NAMALWA (cell line): Measurements from ENCODE around the gene SLC5A10.
A peak's percentile ranks its signal among the peaks of the same experiment; 100 is the strongest.
"Not testable (repeated sequence)": the region's sequence is repeated elsewhere in the genome, so short reads cannot be mapped to it uniquely, and the experiment has no call there.

Experiments
- DNase-seq: peaks from one replicate; pipeline ENCODE4 v3.0.0-alpha.2; 2015; ENCODE audit warnings: low spot score

The SLC5A10 gene

DNA sequence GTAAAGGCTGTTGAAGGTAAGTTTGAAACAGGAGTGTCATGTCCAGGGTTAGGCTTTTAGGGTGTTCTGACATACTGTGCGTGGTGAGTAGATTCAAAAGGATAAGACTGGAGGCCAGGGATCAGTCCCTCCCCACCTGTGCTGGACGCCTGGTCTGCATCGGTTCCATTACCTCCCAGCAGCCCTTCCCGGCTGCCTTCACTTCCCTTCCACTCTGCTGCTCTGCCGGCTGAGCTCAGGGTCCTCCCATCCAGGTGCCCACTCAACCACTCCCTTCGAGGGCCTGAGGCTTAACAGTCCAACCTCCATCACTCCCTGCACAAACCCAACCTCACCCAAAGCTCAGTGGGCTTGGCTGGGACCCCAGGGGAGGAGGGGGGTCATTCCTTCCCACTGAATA lies 4.1 kb upstream of the SLC5A10 start:
- no peak for DNase-seq

DNA sequence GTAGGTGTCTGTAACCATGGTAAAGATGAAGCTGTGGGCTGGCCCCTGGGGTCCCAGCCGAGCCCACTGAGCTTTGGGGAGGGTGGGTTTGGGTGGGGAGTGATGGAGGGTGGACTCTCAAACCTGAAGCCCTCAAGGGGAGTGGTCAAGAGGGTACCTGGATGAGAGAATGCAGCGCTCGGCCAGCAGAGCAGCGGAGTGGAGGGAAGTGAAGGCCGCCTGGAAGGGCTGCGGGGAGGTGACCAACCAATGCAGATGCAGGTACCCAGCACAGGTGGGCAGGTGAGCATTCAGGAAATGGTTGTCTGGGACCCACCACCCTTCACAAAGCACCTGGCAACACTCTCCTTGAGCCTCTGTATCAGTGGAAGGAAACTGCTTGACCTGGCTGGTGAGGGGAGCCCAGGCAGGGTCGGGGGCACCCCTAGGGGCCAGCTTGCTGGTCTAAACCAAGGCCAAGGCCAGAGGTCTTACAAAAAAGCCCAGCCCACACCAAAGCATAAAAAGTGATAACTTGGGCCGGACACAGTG lies 3.4 kb upstream of the SLC5A10 start:
- DNase-seq: no peak

DNA sequence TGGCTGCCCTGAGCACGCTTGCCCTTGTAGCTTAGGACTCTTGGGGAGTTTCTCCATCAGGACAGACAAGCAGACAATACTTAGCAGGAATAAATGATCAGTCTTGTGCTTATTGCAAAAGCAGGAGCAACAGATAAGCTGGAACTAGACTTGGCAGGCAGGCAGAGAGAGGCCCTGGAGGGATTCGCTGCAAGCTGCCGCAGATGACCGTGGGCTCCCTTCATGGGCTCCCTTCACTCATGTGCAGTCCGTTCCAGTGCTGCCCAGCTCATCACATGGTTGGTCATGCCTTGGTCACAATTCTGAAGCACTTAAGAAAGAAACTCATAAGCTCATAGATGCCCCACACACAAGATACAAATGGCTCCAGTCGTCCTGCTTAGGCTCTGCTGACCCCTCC lies 2.4 kb upstream of the SLC5A10 start:
- no peak for DNase-seq

- DNase-seq: no peak
Measured at GRCh38 chr17:18950346-18950745, 1.6 kb upstream of the SLC5A10 start.

DNA sequence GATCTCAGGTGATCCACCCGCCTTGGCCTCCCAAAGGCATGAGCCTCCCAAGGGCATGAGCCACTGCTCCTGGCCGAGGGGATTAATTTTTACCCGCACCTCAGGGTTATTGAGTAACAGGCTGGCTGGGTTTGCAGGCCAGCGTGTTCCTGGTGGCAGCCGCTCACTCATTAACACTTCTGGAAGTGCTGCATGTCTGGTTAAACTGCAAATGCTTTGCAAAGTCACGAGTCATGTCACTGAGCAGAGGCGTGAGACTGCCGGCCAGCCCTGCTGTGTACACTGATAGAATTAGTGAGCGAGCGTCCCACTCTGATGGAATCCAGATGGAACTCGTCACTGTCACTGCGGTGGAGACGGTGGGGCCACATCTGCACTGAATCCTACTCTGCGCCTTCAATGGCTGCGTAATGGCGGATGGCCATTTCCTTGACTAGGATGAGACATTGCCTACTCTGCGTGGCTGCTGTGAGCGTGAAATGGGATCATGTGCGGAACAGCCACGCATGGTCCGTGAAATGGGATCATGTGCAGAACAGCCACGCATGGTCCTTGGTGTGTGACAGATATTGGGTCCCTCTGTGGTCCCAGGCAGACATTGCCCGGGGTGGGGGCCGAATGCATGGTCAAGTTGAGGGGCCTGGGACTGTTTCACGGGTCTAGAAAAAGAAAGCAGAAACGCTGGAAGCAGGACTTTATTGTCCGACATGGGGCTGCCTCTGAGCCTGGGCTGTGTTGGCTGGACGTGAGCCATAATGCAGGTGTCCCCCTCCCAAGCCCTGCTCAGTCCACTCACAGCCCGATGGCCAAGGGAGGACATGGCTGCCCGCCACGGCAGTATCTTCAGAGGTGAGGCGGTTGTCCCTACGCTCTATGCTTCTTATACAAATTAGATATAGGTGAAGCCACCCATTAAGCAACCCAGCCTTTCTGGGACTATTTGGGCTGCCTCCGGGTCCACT lies 740 bp upstream of the SLC5A10 start:
- DNase-seq: no peak

DNA sequence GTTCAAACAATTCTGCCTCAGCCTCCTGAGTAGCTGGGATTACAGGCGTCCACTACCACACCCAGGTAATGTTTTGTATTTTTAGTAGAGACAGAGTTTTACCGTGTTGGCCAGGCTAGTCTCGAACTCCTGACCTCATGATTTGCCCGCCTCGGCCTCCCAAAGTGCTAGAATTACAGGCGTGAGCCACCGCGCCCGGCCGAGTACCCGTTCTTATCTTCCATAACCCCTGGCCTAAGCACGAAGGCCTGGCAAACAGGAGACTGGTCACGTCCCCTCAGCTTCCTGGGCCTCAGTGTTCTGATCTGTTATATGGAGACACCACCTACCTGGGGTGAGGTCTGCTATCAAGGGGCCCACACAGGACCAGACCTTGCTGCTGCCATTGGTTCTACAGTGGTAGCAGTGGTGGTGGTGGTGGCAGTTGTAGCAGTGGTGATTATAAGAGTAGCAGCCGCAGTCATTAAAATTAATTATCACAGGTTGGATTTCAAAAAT lies 1.3 kb downstream of the SLC5A10 start:
- DNase-seq: no peak

GRCh38 chr17:18954321-18954720 lies 2.4 kb downstream of the SLC5A10 start:
- no peak for DNase-seq

GRCh38 chr17:18955009-18955408 lies 3.0 kb downstream of the SLC5A10 start:
- no peak for DNase-seq

DNA sequence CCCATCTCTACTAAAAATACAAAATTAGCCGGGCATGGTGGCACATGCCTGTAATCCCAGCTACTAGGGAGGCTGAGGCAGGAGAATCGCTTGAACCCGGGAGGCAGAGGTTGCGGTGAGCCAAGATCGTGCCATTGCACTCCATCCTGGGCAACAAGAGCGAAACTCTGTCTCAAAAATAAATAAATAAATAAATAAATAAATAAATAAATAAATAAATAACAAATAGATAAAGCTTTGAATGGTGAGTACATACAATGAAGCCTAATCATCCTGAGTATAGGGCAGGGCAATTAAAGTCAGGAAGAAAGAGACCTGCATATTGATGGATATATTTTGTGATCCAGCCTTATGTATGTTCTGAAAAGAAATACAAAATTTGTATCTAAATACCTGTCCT lies 4.1 kb downstream of the SLC5A10 start:
- DNase-seq: not testable (repeated sequence)

- DNase-seq: no peak
Measured at GRCh38 chr17:18956581-18956980, 4.6 kb downstream of the SLC5A10 start.

GRCh38 chr17:18957831-18958230 lies 5.9 kb downstream of the SLC5A10 start:
- no peak for DNase-seq

DNA sequence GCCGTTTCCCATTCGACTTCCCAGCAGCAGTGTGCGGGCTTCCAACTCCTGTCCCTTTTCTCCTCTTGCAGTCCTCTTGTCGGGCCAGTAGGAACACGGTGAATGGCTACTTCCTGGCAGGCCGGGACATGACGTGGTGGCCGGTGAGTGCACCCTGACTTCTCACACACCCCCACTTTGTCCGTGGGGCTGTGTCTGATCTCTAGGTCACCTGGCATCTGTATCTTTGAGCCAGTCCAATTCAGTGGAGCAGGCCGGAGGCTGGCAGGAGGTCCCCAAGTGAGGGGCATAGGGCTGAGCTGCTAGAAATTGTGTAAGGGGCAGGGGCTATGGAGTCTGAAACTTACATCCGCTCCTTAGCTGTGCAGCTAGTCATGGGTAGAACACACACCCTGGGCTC lies 6.6 kb downstream of the SLC5A10 start:
- no peak for DNase-seq

DNA sequence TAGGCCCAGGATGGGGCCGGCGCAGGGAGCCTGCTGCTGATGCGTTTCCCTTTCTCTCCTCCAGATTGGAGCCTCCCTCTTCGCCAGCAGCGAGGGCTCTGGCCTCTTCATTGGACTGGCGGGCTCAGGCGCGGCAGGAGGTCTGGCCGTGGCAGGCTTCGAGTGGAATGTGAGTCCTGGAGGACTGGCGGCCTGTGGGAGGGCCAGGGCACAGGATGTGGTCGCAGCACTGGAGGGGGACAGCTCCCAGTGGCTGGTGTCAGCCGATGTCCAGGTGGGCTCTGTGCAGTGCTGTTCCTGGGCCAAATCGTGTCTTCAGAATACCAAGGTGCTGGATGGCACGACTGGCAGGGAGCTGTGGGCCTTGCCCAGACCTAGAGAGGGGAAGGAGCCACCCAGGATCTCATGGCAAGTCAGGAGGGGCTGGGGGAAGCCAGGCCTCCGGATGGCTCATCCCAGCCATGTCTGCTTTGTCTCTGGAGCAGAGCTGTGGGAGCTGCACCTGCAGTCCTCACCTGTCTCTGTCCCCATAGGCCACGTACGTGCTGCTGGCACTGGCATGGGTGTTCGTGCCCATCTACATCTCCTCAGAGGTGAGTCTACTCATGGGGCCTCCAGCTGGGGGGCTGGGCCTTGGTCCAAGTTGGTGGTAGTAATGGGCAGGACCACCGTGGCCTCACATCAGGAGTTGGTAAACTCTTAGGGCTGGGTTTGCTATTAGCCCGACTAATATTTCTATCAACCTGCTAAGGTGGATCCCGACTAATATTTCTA lies 7.3 kb downstream of the SLC5A10 start:
- DNase-seq: no peak

GRCh38 chr17:18959845-18960240 lies 7.9 kb downstream of the SLC5A10 start:
- DNase-seq: no peak

DNA sequence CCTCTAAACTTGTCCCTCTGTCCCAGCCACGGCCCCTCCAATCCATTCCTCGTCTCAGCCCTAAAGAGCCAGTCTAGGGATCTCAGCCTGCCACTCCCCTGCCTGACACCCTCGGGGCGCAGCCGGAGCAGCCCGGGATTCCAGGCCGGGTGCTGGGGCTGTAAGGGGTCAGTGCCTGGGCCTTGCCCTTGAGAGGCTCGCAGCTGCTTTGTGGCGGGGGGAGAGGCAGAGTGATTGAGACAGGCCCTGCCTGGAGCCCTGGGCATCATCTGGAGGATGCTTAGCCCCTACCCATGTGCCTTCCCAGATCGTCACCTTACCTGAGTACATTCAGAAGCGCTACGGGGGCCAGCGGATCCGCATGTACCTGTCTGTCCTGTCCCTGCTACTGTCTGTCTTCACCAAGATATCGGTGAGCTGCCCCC lies 8.3 kb downstream of the SLC5A10 start:
- no peak for DNase-seq

DNA sequence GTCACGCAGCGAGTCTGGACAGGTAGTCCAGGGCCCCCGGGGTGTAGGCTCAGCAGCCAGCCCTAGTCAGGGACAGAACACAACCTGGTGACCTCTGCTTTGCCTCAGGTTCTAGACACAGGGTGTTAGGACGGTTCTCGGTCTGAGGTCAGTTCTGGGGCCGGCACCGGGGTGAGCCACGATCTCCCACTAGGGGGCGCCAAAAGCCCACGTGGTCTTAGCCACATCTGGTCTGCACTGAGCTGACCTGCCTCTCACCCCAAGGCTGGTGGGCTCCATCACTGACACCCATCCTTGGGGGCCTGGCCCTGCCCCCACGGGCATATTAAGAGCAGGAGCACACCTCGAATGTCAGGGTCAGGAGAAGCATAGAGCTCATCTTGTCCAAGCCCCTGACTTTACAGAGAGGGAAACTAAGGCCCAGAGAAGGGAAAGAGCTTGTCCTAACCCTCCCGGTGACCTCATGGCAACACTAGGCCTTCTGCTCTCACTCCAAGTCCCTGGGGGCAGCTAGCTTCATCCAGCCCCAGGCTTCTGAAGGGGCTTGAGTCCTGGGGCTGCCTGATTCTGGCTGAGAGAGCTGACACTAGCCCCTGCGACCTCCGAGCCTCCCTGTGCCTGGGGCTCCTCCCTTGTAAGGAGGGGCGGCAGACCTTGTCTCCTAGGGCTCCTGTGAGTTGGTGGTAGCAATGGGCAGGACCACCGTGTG lies 9.0 kb downstream of the SLC5A10 start:
- DNase-seq: peak; percentile 67

- DNase-seq: no peak
Measured at GRCh38 chr17:18961634-18962493, 9.9 kb downstream of the SLC5A10 start.

- no peak for DNase-seq
Measured at GRCh38 chr17:18962494-18962815, 10.5 kb downstream of the SLC5A10 start.

GRCh38 chr17:18963126-18964017 lies 11.4 kb downstream of the SLC5A10 start:
- no peak for DNase-seq

DNA sequence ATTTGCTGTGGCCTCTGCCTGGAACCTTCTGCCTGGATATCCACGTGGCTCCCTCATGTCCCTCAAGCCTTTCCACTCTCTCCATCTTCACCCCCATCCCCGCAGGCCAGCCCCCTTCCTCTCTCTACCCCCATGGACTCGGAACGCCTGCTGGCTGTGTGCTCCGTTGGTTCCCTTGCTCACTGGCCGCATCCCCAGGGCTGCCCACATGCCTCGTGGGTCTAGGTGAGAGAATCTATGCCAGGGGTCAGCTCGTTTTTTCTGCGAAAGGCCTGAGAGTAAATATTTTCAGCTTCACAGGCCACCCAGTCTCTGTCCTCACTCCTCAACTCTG lies 12.0 kb downstream of the SLC5A10 start:
- no peak for DNase-seq
